Brain microvascular endothelial cell (primary cell): ENCODE results near the gene SH3BP2.

Source experiments
- DNase-seq: peaks from one replicate; pipeline ENCODE4 v3.0.0-alpha.2; 2020
- H3K27ac ChIP-seq: fragments of 250-450 bp; sonication (Bioruptor Pico); 2 replicates; pipeline ENCODE4 v1.5.1; 2020; ENCODE audit warnings: mild to moderate bottlenecking, moderate library complexity
- H3K27me3 ChIP-seq: fragments of 250-450 bp; sonication (Bioruptor Pico); replicated peaks from 2 replicates; pipeline ENCODE4 v1.5.1; 2020; ENCODE audit warnings: mild to moderate bottlenecking
- H3K36me3 ChIP-seq: fragments of 250-450 bp; sonication (Bioruptor Pico); replicated peaks from 2 replicates; pipeline ENCODE4 v1.5.1; 2020; ENCODE audit warnings: mild to moderate bottlenecking
- H3K4me3 ChIP-seq: 2 replicates; pipeline ENCODE4 v1.5.1; 2011; ENCODE audit warnings: low read depth, mild to moderate bottlenecking, control low read depth, low read length, moderate library complexity
- in situ Hi-C: cut with HindIII; loops from 2 replicates; pipeline ENCODE4 v1.10.0; 2017; ENCODE audit warnings: low sequenced_read_pairs, low pct_ligation_motif_present
- TF ChIP-seq, protein P1 (sequence below): IDR thresholded peaks from 2 replicates; pipeline ENCODE4 v1.5.1; 2011; ENCODE audit warnings: low read depth, mild to moderate bottlenecking, moderate library complexity, low read length, control low read depth, inconsistent platforms; ENCODE audit errors: missing control alignments

SH3BP2 gene

GRCh38 chr4:2763511-2763967 lies 29.3 kb upstream of the SH3BP2 start:
- no peaks in the 10 kb centered on the region for H3K27me3 ChIP-seq
- no peaks in the 10 kb centered on the region for H3K36me3 ChIP-seq
- DNase-seq = no peak
- in situ Hi-C loops = no loop called here
- H3K4me3 ChIP-seq = peak overlapping the region; percentile 57
- TF ChIP-seq, protein P1, sequence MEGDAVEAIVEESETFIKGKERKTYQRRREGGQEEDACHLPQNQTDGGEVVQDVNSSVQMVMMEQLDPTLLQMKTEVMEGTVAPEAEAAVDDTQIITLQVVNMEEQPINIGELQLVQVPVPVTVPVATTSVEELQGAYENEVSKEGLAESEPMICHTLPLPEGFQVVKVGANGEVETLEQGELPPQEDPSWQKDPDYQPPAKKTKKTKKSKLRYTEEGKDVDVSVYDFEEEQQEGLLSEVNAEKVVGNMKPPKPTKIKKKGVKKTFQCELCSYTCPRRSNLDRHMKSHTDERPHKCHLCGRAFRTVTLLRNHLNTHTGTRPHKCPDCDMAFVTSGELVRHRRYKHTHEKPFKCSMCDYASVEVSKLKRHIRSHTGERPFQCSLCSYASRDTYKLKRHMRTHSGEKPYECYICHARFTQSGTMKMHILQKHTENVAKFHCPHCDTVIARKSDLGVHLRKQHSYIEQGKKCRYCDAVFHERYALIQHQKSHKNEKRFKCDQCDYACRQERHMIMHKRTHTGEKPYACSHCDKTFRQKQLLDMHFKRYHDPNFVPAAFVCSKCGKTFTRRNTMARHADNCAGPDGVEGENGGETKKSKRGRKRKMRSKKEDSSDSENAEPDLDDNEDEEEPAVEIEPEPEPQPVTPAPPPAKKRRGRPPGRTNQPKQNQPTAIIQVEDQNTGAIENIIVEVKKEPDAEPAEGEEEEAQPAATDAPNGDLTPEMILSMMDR = no peak
- H3K27ac ChIP-seq = no peak overlapping the region

DNA sequence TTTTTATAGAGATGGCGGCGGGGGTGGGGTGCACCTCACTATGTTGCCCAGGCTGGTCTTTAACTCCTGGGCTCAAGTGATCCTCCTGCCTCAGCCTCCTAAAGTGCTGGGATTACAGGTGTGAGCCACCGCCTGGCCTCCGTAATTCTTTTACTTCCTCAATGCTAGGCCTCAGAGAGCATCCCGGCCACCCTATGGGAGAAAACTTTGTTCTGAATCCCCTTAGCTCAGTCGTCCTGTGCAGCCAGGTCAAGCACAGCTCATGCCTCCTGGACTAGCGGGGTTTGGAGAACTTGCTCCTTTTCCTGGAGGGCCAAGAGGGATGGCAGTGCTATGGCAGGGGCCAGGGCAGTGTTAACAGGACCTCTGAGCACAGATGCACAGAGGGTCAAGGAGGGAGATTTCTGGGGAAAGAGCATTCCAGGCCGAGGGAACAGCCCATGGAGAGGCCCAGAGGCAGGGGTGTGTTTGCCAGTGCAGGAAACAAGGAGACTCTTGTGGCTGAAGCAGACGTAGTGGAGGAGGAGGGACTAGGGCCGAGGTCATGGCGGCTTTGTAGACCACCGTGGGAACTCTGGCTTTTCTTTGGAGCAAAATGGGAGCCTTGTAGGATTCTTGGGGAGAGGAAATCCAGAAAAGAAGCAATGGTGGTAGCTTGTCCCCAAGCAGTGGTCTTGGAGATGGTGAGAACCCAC lies 26.9 kb upstream of the SH3BP2 start:
- H3K36me3 ChIP-seq = no peaks in the 10 kb centered on the region
- DNase-seq = no peak
- no peak overlapping the region for H3K27ac ChIP-seq
- in situ Hi-C loops = no loop called here
- H3K4me3 ChIP-seq = no peak overlapping the region
- no peaks in the 10 kb centered on the region for H3K27me3 ChIP-seq
- TF ChIP-seq, protein P1 = no peak

- DNase-seq = no peak
- Histone ChIP-seq H3K36me3 (no peaks in the 10 kb centered on the region), H3K4me3 (no peak overlapping the region), H3K27ac (no peak overlapping the region), H3K27me3 (no peaks in the 10 kb centered on the region)
- in situ Hi-C loops = no loop called here
- TF ChIP-seq, protein P1 = no peak
Observed at GRCh38 chr4:2767046-2767704, 25.7 kb upstream of the SH3BP2 start.

- Histone ChIP-seq H3K27me3 (no peaks in the 10 kb centered on the region), H3K36me3 (no peaks in the 10 kb centered on the region), H3K27ac (no peak overlapping the region), H3K4me3 (no peak overlapping the region)
- DNase-seq = no peak
- in situ Hi-C loops = no loop called here
- TF ChIP-seq, protein P1 = no peak
Observed at GRCh38 chr4:2767705-2768074, 25.2 kb upstream of the SH3BP2 start.

DNA sequence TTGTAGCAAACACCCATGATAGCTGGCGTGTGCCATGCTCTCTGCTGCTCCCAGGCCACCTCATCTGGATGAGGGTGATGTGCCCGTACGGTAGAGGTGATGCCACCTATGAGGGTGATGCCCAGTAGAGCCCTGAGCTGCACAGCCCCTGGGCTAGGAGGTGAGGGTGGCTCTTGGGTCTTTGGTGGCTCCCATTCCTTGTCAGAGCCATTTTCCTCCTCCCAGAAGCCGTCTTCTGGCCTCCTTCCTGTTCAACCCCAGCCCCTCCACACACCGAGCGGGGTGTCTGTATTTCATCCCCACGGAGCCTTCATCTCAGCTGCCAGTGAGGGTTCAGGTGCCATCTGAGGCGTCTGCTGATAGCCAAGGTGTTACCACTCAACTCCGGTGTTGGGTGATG lies 24.8 kb upstream of the SH3BP2 start:
- Histone ChIP-seq H3K4me3 (no peak overlapping the region), H3K27me3 (no peaks in the 10 kb centered on the region), H3K36me3 (no peaks in the 10 kb centered on the region), H3K27ac (no peak overlapping the region)
- TF ChIP-seq, protein P1 = no peak
- DNase-seq = no peak
- in situ Hi-C loops = no loop called here
